GM21528 (cell line): ENCODE measurements around the gene GIGYF2.
A peak's percentile ranks its signal among the peaks of the same experiment; 100 is the strongest.

ENCODE experiments used
- ATAC-seq: cut with Tn5 transposase; IDR thresholded peaks from one replicate; pipeline ENCODE4 v1.9.1; 2021; ENCODE audit warnings: mild to moderate bottlenecking, moderate library complexity; ENCODE audit not compliant: unreplicated experiment, low FRiP score

Gene GIGYF2

GRCh38 chr2:232748038-232748437 is 50.9 kb downstream of the GIGYF2 start:
- no peak for ATAC-seq

GRCh38 chr2:232749331-232749730 is 52.2 kb downstream of the GIGYF2 start:
- no peak for ATAC-seq

- ATAC-seq: no peak
Observed at GRCh38 chr2:232750135-232750671, 53.1 kb downstream of the GIGYF2 start.

GRCh38 chr2:232757905-232758304 is 60.8 kb downstream of the GIGYF2 start:
- no peak for ATAC-seq

- no peak for ATAC-seq
Observed at GRCh38 chr2:232761301-232761907, 64.3 kb downstream of the GIGYF2 start.

- no peak for ATAC-seq
Observed at GRCh38 chr2:232767866-232768265, 70.7 kb downstream of the GIGYF2 start.

GRCh38 chr2:232770207-232770606 is 73.1 kb downstream of the GIGYF2 start:
- ATAC-seq: no peak

- ATAC-seq: no peak
Observed at GRCh38 chr2:232771870-232772269, 74.7 kb downstream of the GIGYF2 start.

GRCh38 chr2:232772531-232772930 is 75.4 kb downstream of the GIGYF2 start:
- no peak for ATAC-seq

GRCh38 chr2:232773815-232774214 is 76.7 kb downstream of the GIGYF2 start:
- ATAC-seq: no peak

- ATAC-seq: no peak
Observed at GRCh38 chr2:232776435-232776834, 79.3 kb downstream of the GIGYF2 start, which contains the start of gene KCNJ13. KCNJ13 (minus strand) TSS chr2:232776565; CDS start chr2:232771362, 5,203 bp downstream.

GRCh38 chr2:232777276-232777675 is 80.1 kb downstream of the GIGYF2 start:
- no peak for ATAC-seq

- no peak for ATAC-seq
Observed at GRCh38 chr2:232779465-232779864, 82.3 kb downstream of the GIGYF2 start.

GRCh38 chr2:232779934-232780333 is 82.8 kb downstream of the GIGYF2 start:
- no peak for ATAC-seq

- peak; percentile 80 for ATAC-seq
Observed at GRCh38 chr2:232781765-232782164, 84.6 kb downstream of the GIGYF2 start.

- no peak for ATAC-seq
Observed at GRCh38 chr2:232783278-232783677, 86.1 kb downstream of the GIGYF2 start.

- no peak for ATAC-seq
Observed at GRCh38 chr2:232787806-232788205, 90.7 kb downstream of the GIGYF2 start.

GRCh38 chr2:232789082-232789481 is 92.0 kb downstream of the GIGYF2 start:
- no peak for ATAC-seq

GRCh38 chr2:232791518-232791917 is 94.4 kb downstream of the GIGYF2 start:
- ATAC-seq: no peak

GRCh38 chr2:232793271-232793670 is 96.1 kb downstream of the GIGYF2 start:
- ATAC-seq: no peak

GRCh38 chr2:232794981-232795380 is 97.8 kb downstream of the GIGYF2 start:
- ATAC-seq: no peak

GRCh38 chr2:232795920-232796319 is 98.8 kb downstream of the GIGYF2 start:
- ATAC-seq: no peak
